GM19351 (cell line): ENCODE results near the gene NFATC1.

Experiments used
- ATAC-seq: cut with Tn5 transposase; IDR thresholded peaks from one replicate; pipeline ENCODE4 v1.9.1; 2021; ENCODE audit warnings: mild to moderate bottlenecking, moderate library complexity; ENCODE audit not compliant: unreplicated experiment

Gene NFATC1

GRCh38 chr18:79484661-79485621, 89.2 kb downstream of the NFATC1 start:
- ATAC-seq: no peak

- no peak for ATAC-seq
These were observed 90.1 kb downstream of the NFATC1 start for GRCh38 chr18:79485788-79486355.

- no peak for ATAC-seq
These were observed 90.8 kb downstream of the NFATC1 start for GRCh38 chr18:79486356-79487182.

DNA sequence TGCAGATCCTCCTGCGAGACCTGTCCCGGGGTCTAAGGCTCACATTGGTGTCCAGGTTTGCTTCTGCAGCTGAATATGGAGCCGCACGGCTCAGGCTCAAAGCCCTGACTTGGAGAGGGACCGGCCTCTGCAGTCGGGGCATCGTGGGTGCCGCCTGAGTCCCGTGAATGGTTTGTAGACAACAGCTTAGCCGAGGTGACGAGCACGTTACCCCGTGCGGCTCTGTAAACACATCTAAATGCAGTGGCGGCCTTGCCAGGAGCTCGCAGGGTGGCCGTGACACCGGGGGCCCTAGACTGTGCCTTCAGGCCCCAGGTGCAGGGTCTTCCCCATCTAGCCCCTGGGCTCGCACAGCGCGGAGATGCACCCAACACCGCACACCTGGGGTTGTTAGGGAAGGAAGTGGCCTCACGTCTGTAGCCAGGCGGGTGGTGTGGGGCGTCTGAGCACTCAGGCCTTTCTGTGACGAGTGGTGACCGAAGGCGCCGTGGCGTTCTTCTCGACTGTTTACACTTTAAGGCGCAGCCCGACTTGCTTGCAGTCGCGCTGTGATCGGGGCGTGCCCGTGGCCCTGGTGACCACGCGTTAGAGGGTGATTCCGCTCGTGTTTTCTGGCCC, 91.6 kb downstream of the NFATC1 start:
- no peak for ATAC-seq

DNA sequence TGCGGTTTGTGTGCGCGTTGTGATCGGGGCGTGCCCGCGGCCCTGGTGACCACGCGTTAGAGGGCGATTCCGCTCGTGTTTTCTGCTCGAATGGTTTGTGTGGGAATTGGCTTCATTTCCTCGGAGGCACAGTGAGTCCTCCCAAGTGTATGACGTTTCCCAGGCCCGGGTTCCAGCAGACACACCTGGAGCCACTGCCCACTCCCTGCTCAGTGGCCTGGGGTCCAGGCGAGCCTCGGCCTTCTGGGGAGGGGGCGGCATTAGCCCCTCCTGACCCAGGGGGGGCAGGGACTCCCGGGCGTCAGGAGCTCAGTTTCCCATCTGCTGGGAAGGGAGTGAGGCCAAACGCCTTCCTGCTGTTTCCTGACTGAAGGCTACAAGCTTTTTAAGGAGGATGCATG, 92.1 kb downstream of the NFATC1 start:
- no peak for ATAC-seq

DNA sequence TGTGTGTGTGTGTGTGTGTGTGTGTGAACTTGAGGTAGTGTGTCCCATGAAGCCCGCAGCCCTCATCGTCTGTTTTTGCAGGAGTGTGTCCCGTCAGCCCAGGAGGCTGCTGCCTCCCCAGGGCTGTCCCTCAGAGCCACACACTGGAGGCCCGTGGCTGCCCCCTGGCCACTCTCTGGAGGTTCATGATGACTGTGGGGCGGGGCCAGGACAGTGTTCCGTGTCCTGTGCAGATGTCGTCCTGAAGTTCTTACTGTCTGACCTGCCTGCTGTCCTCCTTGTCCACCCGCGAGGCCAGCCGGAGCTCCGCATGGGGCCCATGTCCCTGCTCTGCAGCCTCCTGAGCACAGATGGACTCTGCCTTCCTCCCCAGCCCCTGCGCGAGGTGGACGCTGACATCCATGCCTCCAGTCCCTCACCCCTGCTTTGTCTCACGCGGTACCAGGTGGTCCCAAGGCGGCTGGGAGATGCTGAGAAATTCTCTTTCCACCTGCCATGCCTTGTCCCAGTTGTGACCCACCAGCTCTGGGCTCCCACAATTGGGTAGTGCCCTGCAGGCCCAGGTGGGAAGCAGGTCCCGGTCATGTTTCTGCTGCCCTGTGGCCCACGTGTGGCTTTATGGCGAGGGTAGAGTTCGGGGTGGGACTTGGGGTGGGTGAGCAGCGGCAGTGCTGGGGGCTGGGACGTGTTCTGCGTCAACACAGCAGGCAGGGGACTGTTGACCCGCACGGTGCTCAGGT, 92.8 kb downstream of the NFATC1 start:
- no peak for ATAC-seq

DNA sequence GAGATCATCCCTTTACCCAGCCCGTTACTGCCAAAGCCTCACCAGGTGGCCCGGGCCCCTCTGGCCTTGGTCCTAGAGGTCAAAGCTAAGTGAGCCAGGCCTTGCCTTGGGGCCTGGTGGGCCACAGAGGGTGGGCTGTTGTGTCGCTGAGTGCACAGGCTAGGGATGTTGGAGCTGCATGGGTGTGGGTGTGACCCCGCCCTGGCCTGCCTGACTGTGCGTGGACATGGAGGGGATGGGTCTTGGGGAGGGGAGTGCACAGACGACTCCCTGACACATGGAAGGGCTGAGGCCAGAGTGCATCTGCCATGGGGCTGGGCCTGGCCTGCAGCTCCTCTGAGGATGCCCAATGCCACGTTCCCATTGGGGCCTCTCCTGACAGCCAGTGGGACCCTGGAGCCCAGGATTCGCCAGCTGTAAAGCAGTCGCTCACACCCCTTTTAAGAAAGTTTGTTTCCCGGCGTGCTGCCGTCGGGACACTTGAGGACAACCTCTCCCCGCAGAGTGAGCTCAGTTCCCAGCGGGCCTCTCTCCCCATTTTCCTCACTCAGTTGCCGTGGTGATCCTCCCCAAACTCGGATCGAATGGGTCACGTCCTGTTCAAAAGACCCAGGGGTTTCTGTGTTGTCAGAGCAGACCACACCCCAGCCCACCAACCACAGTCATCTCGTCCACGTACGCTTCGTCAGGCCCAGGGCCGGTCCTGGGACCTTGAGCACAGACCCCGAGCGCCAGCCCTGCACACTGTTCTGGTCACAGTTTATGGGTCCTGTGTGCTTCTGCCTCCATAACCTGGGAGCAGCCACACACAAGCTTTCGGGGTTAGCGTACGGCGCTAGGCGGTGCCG, 93.5 kb downstream of the NFATC1 start:
- ATAC-seq: no peak

DNA sequence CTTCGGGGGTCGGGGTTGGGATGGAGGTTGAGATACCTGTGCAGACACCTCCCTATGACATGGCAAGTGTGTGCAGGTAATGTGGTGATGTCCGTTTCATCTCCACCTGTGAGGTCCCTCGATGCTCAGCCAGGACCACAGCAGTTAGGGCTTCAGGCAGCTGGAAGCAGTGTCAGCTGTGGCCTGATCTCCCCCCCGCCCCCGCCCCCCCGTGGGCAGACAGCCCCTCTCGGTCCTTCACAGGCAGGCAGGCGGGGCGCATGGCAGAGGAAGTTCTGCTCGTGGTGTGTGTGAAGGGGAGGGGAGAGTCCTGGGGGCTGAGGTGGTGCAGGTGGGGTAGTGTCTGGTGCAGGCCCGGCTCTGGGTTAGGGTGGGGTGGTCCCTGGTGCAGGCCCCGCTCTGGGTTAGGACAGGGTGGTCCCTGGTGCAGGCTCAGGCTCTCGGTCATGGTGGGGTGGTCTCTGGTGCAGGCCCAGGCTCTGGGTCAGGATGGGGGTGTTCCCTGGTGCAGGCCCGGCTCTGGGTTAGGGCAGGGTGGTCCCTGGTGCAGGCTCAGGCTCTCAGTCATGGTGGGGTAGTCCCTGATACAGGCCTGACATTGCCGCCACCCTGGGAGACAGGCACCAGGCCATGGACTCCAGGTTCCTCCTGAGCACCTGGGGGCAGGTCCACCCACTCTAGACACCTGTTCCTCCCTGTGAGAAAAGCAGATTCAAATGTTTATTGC, 94.3 kb downstream of the NFATC1 start:
- ATAC-seq: no peak

GRCh38 chr18:79490626-79491041, 94.9 kb downstream of the NFATC1 start:
- no peak for ATAC-seq

GRCh38 chr18:79491081-79491551, 95.4 kb downstream of the NFATC1 start:
- ATAC-seq: no peak

- no peak for ATAC-seq
These were observed 97.6 kb downstream of the NFATC1 start for GRCh38 chr18:79493211-79493800.

DNA sequence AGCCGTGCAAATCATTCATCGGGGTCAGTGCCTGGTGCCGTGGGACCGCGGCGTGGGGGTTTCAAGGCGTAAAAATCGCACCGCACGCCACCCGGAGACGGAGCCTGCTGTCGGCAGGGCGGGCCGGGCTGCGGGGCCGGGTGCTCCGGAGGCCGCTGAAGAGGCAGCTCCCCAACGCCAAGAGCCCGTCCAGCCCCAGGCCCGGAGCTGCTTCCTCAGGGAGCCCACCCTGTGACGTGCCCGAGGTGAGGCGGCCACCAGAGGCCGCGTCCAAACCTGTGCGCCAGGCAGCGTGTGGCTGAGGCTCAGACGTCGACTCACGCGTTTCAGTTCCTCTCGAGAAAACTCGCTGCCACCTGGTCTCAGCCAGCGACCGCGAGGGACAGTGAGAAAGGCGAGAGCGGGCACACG, 98.1 kb downstream of the NFATC1 start:
- ATAC-seq: no peak

DNA sequence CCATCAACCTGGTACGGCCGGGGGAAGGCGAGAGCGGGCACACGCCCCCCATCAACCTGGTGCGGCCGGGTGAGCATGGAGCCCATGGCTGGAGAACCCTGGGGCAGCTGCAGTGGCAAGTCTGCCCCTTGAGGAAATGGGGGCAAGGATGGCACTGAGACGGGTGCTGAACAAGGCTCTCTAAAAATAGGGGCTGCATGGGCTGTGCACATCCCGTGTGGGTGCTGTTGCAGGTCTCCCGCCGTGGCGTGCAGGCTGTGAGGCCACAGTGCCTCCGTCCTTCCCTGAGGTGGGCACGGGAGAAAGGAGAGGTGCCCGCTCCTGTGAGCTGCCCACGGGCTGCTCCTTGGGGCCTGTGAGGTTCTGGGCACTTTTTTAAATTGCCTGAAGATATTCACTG, 99.2 kb downstream of the NFATC1 start:
- ATAC-seq: no peak

DNA sequence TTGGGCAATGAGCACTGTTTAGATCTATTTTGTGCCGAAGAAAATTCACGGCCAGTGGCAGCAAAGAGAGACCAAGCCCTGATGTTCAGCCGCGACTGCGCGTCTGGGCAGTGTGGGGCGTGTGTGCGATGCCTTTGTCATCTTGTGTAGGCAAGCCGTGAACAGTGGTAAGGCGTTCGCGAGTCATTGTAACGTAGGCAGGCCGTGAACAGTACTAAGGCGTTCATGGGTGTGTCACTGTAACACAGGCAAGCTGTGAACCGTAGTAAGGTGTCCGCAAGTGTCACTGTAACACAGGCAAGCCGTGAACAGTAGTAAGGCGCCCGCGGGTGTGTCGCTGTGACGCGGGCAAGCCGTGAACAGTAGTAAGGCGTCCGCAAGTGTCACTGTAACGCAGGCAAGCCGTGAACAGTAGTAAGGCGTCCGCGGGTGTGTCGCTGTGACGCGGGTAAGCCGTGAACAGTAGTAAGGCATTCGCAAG, 99.9 kb downstream of the NFATC1 start:
- no peak for ATAC-seq

DNA sequence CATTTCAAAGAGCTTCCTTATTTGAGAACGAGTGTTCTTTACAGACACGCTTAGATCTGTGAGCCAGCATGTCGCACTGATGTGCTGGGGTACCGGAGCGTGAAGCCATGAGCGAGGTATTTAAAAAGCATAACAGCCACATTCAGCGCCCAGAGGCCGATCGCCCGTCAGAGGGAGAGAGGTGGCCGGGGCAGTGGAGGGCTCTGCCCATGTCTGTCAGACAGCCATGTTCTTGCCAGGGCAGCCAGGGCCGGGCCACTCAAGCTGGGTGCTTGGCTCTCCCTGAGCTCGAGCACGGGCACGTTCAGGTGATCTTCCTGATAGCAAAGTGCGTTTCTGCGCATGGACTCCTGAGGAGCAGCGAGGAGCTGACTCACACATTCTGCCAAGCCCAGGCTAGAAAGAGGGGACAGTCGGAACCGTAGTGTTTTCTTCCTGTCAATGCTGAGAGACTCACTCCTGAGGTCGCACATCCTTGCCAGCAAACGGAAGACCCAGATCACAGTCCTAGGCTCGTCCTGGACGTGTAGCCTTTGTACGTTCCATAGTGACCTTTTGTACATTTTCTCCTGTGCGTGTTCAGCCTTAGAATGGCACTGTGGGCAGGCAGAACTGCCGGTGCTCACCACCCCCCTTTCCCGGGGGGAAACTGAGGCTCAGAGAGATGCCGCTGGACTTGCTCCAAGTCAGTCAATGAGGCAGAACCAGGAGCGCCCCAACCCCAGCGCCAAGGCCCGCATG, 100.7 kb downstream of the NFATC1 start:
- ATAC-seq: no peak

- ATAC-seq: peak; percentile 54
These were observed 101.4 kb downstream of the NFATC1 start for GRCh38 chr18:79496978-79497637.

- ATAC-seq: peak; percentile 98
These were observed 101.9 kb downstream of the NFATC1 start for GRCh38 chr18:79497638-79498081.
